Measurements from ENCODE around the gene CCDC175.

Gene CCDC175

DNA sequence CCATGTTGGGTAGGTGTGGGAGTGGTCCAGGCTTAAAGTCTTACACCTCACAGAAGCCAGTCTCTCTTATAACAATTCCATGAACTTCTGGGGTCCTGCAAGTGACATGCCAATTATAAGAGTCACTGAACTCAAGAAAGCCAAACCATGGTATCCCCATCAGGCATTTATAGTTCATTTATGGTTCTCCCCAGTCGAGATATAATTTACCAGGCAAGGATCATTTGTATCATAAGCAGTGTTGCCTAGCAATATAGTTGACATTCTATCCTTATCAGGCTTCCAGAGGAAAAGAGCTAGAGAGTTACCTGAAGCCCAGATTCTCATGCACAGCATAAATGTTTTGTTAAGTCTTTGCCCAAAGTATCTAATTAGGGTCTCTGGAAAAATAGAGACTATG is 84.2 kb downstream of the CCDC175 start:
- H4K20me1 ChIP-seq (ENCODE audit: insufficient read depth, low read length) = no peaks in the 10 kb centered on the region
- H3K27ac ChIP-seq (ENCODE audit: low read length) = no peak overlapping the region
- no peaks in the 10 kb centered on the region for H3K9me3 ChIP-seq (replicated peaks; ENCODE audit: insufficient read depth, low read length)
- no peak overlapping the region for H3K4me3 ChIP-seq (ENCODE audit: low read length)
- DNase-seq = no peak
- H3F3A ChIP-seq (ENCODE audit: insufficient read depth, low read length) = no peaks in the 10 kb centered on the region
- H3K27me3 ChIP-seq (replicated peaks; ENCODE audit: insufficient read depth, low read length) = no peaks in the 10 kb centered on the region
- no peaks in the 10 kb centered on the region for H3K9me2 ChIP-seq (replicated peaks; ENCODE audit: insufficient read depth, low read length)
- H2AFZ ChIP-seq (ENCODE audit: low read length) = no peak overlapping the region
- no peaks in the 10 kb centered on the region for H3K4me1 ChIP-seq (ENCODE audit: low read length)
- H3K4me2 ChIP-seq (ENCODE audit: low read depth, low read length) = no peak overlapping the region
- no peaks in the 10 kb centered on the region for H3K79me2 ChIP-seq (ENCODE audit: low read length)
- H3K9ac ChIP-seq (ENCODE audit: low read length) = no peak overlapping the region
- H3K36me3 ChIP-seq (replicated peaks; ENCODE audit: insufficient read depth, low read length) = no peaks in the 10 kb centered on the region
- TF ChIP-seq EZH2phosphoT487 (IDR thresholded peaks at IDR 0.05; ENCODE audit: low read length) (no peak), EZH2 (optimal IDR thresholded peaks at IDR 0.05; ENCODE audit: low read depth, low read length) (no peak)
- TF ChIP-seq, protein P1, sequence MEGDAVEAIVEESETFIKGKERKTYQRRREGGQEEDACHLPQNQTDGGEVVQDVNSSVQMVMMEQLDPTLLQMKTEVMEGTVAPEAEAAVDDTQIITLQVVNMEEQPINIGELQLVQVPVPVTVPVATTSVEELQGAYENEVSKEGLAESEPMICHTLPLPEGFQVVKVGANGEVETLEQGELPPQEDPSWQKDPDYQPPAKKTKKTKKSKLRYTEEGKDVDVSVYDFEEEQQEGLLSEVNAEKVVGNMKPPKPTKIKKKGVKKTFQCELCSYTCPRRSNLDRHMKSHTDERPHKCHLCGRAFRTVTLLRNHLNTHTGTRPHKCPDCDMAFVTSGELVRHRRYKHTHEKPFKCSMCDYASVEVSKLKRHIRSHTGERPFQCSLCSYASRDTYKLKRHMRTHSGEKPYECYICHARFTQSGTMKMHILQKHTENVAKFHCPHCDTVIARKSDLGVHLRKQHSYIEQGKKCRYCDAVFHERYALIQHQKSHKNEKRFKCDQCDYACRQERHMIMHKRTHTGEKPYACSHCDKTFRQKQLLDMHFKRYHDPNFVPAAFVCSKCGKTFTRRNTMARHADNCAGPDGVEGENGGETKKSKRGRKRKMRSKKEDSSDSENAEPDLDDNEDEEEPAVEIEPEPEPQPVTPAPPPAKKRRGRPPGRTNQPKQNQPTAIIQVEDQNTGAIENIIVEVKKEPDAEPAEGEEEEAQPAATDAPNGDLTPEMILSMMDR (IDR thresholded peaks at IDR 0.05; ENCODE audit: low read length) = no peak

GRCh38 chr14:59490756-59491155 is 85.9 kb downstream of the CCDC175 start:
- TF ChIP-seq, protein P1 (IDR thresholded peaks at IDR 0.05; ENCODE audit: low read length) = no peak
- Histone ChIP-seq H3K79me2 (ENCODE audit: low read length) (peaks cover 6% of the 10 kb centered on the region), H2AFZ (ENCODE audit: low read length) (no peak overlapping the region), H3K27ac (ENCODE audit: low read length) (no peak overlapping the region), H3K36me3 (replicated peaks; ENCODE audit: insufficient read depth, low read length) (no peaks in the 10 kb centered on the region), H3K9me3 (replicated peaks; ENCODE audit: insufficient read depth, low read length) (no peaks in the 10 kb centered on the region), H3F3A (ENCODE audit: insufficient read depth, low read length) (no peaks in the 10 kb centered on the region), H4K20me1 (ENCODE audit: insufficient read depth, low read length) (no peaks in the 10 kb centered on the region), H3K4me2 (ENCODE audit: low read depth, low read length) (no peak overlapping the region), H3K27me3 (replicated peaks; ENCODE audit: insufficient read depth, low read length) (no peaks in the 10 kb centered on the region), H3K9ac (ENCODE audit: low read length) (no peak overlapping the region), H3K4me3 (ENCODE audit: low read length) (no peak overlapping the region), H3K4me1 (ENCODE audit: low read length) (no peaks in the 10 kb centered on the region), H3K9me2 (replicated peaks; ENCODE audit: insufficient read depth, low read length) (no peaks in the 10 kb centered on the region)
- no peak for DNase-seq

DNA sequence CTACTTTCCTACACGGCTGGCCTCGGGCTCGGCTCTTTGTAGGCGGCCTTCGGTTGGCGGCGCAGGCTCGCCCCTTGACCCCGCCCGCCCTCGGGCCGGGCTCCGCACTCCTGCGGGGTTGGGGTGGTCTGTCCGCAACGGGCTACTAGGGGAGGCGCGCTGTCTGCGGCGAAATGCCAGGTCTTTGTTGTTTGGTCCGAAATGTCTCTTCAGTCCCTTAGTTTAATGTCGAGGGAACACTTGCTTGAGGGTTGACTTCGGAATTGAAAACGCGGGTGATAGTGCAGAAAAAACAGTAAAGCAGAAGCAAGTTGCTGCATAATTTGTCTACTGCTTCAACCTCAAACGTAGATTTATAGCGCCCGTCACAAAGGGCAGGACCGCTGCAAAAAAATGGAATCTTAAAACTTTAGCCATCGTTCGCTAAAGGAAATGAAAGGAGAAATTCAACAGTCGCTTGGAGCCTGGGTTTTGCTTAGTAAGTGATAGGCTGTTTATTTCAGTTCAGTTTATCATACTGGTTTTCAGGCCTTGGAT is 91.9 kb downstream of the CCDC175 start:
- TF ChIP-seq EZH2phosphoT487 (IDR thresholded peaks at IDR 0.05; ENCODE audit: low read length) (no peak), EZH2 (optimal IDR thresholded peaks at IDR 0.05; ENCODE audit: low read depth, low read length) (no peak)
- TF ChIP-seq, protein P1 (IDR thresholded peaks at IDR 0.05; ENCODE audit: low read length) = no peak
- Histone ChIP-seq H3K9me3 (replicated peaks; ENCODE audit: insufficient read depth, low read length) (no peaks in the 10 kb centered on the region), H3K4me3 (ENCODE audit: low read length) (peak overlapping the region; percentile 88), H3K4me1 (ENCODE audit: low read length) (0 out of 2 replicates have a peak, but pooled peaks cover 4% of the 10 kb centered on the region), H3K4me2 (ENCODE audit: low read depth, low read length) (peak overlapping the region; percentile 45; the same call in 1 of the 2 replicates), H3F3A (ENCODE audit: insufficient read depth, low read length) (no peaks in the 10 kb centered on the region), H3K36me3 (replicated peaks; ENCODE audit: insufficient read depth, low read length) (no peaks in the 10 kb centered on the region), H3K9me2 (replicated peaks; ENCODE audit: insufficient read depth, low read length) (no peaks in the 10 kb centered on the region), H3K79me2 (ENCODE audit: low read length) (peaks cover 16% of the 10 kb centered on the region), H3K9ac (ENCODE audit: low read length) (peak overlapping the region; percentile 72), H3K27me3 (replicated peaks; ENCODE audit: insufficient read depth, low read length) (no peaks in the 10 kb centered on the region), H2AFZ (ENCODE audit: low read length) (peak overlapping the region; percentile 75), H4K20me1 (ENCODE audit: insufficient read depth, low read length) (no peaks in the 10 kb centered on the region), H3K27ac (ENCODE audit: low read length) (peak overlapping the region; percentile 62; the same call in 1 of the 2 replicates)
- DNase-seq = peak; percentile 21
